Right ventricle myocardium inferior (tissue), 1 donor: Measurements from ENCODE around the gene TNFRSF6B. TPM values are rescaled to one million over a fixed set of nuclear protein-coding genes. Genes with fewer than 3 reads are reported as not detected.
"Not testable (repeated sequence)": the region's sequence is repeated elsewhere in the genome, so short reads cannot be mapped to it uniquely, and the experiment has no call there.

ENCODE experiments used
- ATAC-seq: fragments of 200-7000 bp; cut with Tn5 transposase; one replicate; pipeline ENCODE4 v1.9.1; 2020; ENCODE audit warnings: mild to moderate bottlenecking, moderate library complexity
- DNase-seq: peaks from one replicate; pipeline ENCODE4 v3.0.0; 2021; ENCODE audit errors: missing footprints
- intact Hi-C: fragments of 100-400 bp; cut with DNase I; formaldehyde crosslinking; loops from one replicate; pipeline ENCODE4 v1.11.0; 2022
- total RNA-seq: library from RNA; stranded (reverse); fragmentation: NEBNext Ultra II Directional; extraction: Animal tissue kit (Norgen Biotek cat#: 25700); gene quantifications from one replicate; pipeline ENCODE4 v1.2.1, GENCODE V29; 2021
- donor health status: DM: no; HTN: yes; CAD: no; lungs with severe emphysema.

The TNFRSF6B gene
- total RNA-seq, 1 donor from 2014 or later: 1.0 TPM

DNA sequence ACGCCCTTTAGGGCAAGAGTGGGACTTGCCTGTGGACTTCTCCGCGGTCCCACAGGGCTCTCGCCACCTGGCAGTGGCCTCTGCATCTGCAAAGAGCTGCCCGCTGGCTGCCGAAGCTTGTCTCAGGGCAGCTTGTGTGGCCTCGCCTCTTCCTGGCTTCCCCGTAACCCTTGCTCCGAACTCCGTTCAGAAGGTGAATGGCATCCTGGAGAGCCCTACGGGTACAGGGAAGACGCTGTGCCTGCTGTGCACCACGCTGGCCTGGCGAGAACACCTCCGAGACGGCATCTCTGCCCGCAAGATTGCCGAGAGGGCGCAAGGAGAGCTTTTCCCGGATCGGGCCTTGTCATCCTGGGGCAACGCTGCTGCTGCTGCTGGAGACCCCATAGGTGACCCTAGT is 35.3 kb upstream of the TNFRSF6B start:
- intact Hi-C loops: no loop called here
- no peak for DNase-seq

DNA sequence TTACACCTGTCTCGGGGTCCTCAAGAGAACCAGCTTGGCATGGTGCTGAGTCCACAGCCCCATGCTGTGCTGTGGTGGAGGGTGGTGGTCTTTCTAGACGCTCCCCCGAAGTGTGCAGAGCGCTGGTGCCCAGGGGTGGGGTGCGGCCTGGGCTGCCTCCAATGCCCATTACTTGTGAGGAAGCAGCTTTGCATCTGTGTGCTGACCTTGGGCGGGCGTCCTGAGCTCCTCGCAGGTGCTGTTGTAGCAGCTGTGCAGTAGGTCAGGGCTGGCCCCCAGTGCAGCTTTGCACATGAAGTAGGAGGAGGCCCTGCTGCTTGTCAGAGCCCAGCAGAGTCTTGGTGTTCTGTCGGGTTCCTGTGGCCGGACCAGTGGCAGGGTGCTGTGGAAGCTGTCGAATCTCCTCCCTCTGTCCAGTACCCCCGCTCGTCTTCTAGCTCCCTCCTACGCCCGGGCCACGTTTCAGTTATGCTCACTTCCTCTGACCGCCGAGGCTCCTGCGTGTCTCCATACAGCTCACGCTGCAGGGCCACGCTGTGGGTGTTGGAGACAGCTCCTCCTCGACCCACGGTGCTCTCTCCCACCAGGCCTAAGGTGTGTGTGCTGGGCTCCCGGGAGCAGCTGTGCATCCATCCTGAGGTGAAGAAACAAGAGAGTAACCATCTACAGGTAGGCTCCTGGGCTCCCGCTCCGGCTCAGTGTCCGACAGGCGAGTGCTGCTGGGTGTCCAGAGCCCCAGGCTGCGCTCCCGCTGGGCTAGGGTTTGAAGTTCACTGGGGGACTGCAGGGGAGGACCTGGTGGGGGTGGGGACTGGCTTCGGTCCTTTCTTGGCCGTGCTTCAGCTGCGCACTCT is 34.3 kb upstream of the TNFRSF6B start:
- ATAC-seq: no peak
- intact Hi-C loops: no loop called here
- DNase-seq: no peak

More for the DNA sequence above, 35.3 kb upstream of the TNFRSF6B start:
- ATAC-seq: no peak

DNA sequence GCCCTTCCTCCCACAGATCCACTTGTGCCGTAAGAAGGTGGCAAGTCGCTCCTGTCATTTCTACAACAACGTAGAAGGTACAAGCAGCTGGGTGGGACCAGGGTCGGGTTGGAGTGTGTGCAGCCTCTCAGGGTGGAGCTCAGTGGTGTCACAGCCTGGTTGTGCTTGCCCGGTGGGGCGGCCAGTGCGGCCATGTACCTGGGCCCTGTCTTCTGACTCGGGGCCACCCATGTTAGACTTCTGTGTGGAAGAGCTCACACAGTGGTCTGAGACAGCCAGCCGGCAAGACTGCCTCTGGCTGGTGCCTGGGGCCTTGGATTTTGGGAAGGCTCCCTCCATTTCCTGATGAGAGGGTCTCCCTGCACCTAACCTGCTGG is 33.7 kb upstream of the TNFRSF6B start:
- DNase-seq (no peak), ATAC-seq (no peak)
- intact Hi-C loops: no loop called here

- ATAC-seq: no peak
- no peak for DNase-seq
- intact Hi-C loops: no loop called here
Measured at GRCh38 chr20:63663332-63664066, 33.0 kb upstream of the TNFRSF6B start.

DNA sequence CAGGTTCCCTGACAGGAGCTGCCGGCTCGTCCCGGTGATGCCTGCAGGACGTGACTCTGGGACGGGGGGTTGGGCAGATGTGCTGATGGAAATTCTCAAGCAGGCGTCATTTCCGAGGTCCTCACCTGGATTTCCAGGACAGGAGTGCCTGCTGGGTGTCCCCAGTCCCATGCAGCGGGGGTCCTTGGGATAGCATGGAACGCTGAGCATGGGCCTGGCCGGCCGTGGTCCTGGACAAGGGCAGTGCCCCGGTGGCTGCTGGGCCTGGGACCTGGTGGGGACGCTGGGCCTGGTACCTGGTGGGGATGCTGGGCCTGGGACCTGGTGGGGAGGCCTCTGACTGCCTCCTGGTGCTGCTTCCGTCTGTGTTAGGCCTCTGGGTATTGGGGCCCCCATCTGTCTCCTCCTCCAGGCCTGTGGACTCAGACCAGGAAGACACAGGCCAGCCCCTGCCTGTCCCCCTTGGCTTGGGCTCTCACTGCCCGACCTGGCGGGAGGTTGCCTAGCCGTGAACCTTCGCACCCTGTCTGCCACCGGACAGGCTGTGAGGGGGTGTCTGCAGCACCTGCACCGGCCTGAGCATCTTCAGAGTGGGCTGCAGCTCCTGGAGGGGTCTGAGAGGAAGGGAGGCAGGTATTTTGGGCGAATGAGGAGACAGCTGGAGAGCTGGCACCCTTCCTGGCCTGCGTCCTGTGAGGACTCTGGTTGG is 32.2 kb upstream of the TNFRSF6B start:
- ATAC-seq (no peak), DNase-seq (no peak)
- intact Hi-C loops: no loop called here

DNA sequence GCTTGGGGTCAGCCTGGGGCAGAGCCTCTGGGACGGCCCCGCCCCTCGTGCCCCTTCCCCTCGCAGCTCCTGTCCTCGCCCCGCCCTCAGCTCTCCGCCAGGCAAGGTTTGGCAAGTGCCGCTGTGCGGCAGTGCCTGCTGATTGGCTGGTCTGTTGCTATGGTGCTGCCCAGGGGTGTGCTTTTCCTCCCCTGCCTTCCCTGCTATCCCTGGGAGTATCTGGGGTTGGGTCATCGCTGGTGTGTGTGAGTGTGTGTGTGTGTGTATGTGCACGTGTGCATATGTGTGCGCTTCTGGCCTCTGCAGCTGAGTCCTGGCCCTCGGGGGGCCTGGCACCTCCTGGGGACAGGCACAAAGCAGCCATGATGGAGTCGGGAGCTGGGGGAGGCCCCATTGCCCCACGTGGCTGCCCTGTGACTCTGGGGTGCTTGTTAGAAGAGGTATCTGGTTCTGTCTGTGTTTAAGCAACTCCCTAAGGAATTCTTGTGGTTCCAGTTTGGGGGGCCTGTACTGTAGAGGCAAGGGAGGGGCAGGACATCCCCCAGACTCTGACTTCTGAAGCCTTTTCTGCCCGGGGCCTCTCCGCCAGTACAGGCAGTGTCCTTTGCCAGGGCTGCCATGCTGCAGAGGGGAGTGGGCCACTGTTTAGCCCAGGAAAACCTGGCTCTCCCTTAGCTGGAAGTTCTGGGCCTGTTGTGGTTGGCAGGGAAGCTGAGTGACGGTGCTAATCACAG is 31.4 kb upstream of the TNFRSF6B start:
- DNase-seq: no peak
- no peak for ATAC-seq
- intact Hi-C loops: no loop called here

DNA sequence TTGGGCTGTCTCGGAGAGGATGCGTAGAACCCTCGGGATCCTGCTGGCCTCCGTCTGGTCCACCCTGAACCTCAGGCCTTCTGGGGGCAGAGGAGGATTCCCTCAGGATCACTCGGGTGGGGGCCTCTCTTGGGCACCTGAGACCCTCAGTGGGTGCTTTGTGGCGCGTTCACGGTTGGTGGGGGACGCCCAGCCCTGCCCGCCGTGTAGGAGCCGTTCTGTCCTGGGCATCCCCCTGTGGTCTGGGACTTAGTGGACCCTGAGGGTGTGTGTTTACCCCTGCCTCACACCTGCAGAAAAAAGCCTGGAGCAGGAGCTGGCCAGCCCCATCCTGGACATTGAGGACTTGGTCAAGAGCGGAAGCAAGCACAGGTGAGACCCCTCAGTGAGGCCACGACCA is 30.7 kb upstream of the TNFRSF6B start:
- intact Hi-C loops: no loop called here
- no peak for DNase-seq
- ATAC-seq: no peak

GRCh38 chr20:63667858-63668257 is 28.6 kb upstream of the TNFRSF6B start:
- intact Hi-C loops: no loop called here
- DNase-seq: no peak
- no peak for ATAC-seq

DNA sequence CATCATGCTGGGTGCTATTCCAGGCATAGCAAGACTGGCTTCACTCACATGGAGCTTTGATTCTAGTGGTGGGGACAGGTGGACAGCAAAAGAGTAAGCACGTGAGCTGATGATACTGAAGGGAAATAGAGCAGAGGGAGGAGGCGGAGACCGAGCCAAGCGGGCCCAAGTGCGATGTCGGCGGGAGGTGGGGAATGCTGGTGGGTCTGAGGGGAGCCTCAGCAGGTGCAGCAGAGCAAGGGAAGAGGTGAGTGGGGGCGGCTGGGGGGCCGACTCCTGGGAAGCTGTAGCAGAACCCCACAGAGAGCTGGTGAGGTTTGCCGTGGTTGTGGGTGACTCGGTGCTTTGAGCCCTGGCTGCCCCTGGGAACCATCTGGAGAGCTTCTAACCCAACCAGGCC is 28.1 kb upstream of the TNFRSF6B start:
- intact Hi-C loops: no loop called here
- ATAC-seq: no peak
- no peak for DNase-seq

DNA sequence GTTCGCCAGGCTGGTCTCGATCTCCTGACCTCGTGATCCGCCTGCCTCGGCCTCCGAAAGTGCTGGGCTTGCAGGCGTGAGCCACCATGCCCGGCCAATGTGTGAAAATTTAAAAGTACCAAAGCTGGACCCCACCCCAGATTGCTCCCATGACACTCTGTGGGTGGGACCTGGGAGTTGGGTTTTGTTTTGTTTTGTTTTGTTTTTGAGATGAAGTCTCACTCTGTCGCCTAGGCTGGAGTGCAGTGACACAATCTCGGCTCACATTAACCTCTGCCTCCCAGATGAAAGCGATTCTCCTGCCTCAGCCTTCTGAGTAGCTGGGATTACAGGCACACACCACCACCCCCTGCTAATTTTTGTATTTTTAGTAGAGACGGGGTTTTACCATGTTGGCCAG is 24.8 kb upstream of the TNFRSF6B start:
- ATAC-seq, DNase-seq, intact Hi-C loops: not testable (repeated sequence)

DNA sequence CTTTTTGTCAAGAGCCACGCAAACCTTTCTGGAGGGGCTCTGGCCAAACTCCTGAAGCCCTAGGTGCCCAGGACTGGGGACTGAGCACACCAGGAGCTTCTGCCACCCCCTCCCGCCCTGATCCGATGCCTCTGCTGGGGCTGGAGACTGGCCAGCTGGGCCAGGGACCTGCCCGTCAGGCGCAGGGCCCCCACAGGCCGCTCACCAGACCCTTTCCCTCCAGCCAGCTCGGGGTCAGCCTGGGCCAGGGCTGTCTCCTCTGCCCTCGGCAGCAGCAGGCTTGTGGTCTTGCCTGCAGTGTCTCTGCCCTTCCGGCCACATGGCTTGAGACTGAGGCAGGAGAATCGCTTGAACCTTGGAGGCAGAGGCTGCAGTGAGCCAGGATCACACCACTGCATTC is 23.8 kb upstream of the TNFRSF6B start:
- no peak for ATAC-seq
- intact Hi-C loops: no loop called here
- no peak for DNase-seq

DNA sequence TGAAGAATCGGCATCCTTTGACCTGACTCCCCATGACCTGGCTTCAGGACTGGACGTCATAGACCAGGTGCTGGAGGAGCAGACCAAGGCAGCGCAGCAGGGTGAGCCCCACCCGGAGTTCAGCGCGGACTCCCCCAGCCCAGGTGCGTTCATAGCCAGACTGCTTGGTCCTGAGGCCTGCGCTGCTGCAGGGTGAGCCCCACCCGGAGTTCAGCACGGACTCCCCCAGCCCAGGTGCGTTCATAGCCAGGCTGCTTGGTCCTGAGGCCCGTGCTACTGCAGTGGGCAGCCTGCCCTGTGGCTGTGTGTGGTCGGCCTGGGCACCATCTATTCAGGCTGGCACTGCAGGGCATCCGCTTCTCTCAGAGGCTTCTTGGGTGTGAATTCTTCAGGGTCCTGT is 22.5 kb upstream of the TNFRSF6B start:
- intact Hi-C loops: no loop called here
- no peak for ATAC-seq
- no peak for DNase-seq

DNA sequence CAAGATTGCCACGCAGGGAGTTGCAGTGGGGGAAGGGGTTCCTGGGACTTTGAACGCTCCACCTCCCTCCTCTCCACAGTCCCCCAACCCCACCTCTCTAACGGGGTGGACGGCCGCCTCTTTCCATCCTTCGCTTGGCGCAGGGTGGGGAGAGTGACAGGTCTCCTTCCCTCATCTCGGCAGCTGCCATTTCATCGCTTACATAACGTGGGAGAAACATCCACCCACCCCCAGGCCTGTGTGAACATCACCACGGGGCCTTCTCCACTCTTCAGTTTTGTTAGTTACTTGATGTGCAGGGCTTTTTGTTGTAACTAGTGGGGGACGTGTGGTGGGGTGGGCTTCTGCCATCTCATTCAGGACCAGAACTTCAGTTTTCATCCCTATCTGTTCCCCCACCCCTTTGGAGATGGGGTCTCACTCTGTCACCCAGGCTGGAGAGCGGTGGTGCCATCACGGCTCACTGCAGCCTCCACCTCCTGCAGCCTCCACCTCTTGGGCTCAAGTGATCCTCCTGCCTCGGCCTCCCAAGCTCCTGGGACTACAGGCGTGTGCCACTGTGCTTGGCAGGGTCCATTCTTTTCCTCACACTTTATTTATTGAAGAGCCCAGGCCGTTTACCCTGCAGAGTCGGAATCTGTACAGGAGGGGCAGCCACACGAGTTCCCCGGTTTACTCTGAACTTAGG is 20.6 kb upstream of the TNFRSF6B start:
- ATAC-seq (no peak), DNase-seq (no peak)
- intact Hi-C loops: no loop called here

- DNase-seq: no peak
- intact Hi-C loops: no loop called here
- ATAC-seq: no peak
Measured at GRCh38 chr20:63678071-63678470, 18.4 kb upstream of the TNFRSF6B start.

GRCh38 chr20:63678667-63679465 is 17.6 kb upstream of the TNFRSF6B start:
- ATAC-seq: no peak
- intact Hi-C loops: no loop called here
- no peak for DNase-seq

DNA sequence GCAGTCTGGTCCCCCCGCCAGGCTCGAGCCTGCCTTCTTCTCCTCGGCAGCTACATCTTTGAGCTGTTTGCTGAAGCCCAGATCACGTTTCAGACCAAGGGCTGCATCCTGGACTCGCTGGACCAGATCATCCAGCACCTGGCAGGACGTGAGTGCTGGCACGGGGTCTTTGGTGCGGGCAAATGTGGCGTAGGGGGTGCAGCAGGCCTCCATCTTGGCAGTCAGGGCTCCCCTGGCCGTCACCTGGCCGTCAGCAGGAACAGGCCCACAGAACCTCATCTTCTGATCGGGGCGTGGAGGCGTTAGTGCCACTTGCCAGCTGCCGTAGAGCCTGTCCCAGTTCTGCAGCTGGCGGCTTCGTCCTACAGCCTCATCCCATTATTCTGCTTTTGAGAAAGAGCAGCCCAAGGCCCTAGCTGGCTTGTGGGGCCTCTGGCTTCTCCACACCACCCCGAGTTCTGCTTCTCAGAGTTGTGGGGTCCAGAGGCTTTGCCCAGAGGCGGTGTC is 16.6 kb upstream of the TNFRSF6B start:
- no peak for ATAC-seq
- no peak for DNase-seq
- intact Hi-C loops: no loop called here

- no peak for ATAC-seq
- no peak for DNase-seq
- intact Hi-C loops: no loop called here
Measured at GRCh38 chr20:63680427-63680826, 16.0 kb upstream of the TNFRSF6B start.
